Mammary epithelial cell (primary cell): ENCODE measurements around the gene EPHA5.

Source experiments
- EZH2 ChIP-seq: IDR thresholded peaks from 2 replicates; pipeline ENCODE4 v1.6.1; 2012; ENCODE audit warnings: low read length, inconsistent platforms, borderline replicate concordance
- TF ChIP-seq, protein P1 (sequence below), 2 donors: IDR thresholded peaks in 1 of 2; conservative IDR thresholded peaks in 1 of 2; 2 replicates each; pipeline ENCODE4 v1.5.1; 2011 to 2012; ENCODE audit warnings: inconsistent platforms in 2 of 2, low read length in 2 of 2, mild to moderate bottlenecking in 2 of 2, control low read depth in 1 of 2, low read depth in 1 of 2; ENCODE audit not compliant: insufficient read depth in 1 of 2; ENCODE audit errors: extremely low read depth in 1 of 2

- TF ChIP-seq, protein P1, sequence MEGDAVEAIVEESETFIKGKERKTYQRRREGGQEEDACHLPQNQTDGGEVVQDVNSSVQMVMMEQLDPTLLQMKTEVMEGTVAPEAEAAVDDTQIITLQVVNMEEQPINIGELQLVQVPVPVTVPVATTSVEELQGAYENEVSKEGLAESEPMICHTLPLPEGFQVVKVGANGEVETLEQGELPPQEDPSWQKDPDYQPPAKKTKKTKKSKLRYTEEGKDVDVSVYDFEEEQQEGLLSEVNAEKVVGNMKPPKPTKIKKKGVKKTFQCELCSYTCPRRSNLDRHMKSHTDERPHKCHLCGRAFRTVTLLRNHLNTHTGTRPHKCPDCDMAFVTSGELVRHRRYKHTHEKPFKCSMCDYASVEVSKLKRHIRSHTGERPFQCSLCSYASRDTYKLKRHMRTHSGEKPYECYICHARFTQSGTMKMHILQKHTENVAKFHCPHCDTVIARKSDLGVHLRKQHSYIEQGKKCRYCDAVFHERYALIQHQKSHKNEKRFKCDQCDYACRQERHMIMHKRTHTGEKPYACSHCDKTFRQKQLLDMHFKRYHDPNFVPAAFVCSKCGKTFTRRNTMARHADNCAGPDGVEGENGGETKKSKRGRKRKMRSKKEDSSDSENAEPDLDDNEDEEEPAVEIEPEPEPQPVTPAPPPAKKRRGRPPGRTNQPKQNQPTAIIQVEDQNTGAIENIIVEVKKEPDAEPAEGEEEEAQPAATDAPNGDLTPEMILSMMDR (conservative IDR thresholded peaks at IDR 0.05 in 1 of 2, IDR thresholded peaks at IDR 0.05 in 1 of 2; ENCODE audit: extremely low read depth in 1 of 2, insufficient read depth in 1 of 2, low read depth in 1 of 2, low read length in 2 of 2) = no peak
- no peak for TF ChIP-seq EZH2
Measured at GRCh38 chr4:65670020-65670330, 314 bp downstream of the EPHA5 start.
